HepG2 (cell line): ENCODE measurements around the gene TANGO2. TPM values are rescaled to one million over a fixed set of nuclear protein-coding genes. Genes with fewer than 3 reads are reported as not detected.

Source experiments
- MAF1 ChIP-seq: sonication (generic); formaldehyde crosslinking; IDR thresholded peaks from 2 replicates; pipeline ENCODE4 v1.5.0; 2020; ENCODE audit warnings: missing genetic modification reagents, borderline replicate concordance
- NFE2L2 ChIP-seq: fragments of 150-350 bp; IDR thresholded peaks from 2 replicates; pipeline ENCODE4 v1.6.1; 2014; ENCODE audit warnings: low read length
- PPARG ChIP-seq: conservative IDR thresholded peaks from 2 replicates; pipeline ENCODE4 v1.6.1; 2016; ENCODE audit warnings: missing biosample characterization, missing genetic modification reagents
- RBM39 ChIP-seq: fragments of 200-400 bp; formaldehyde crosslinking; IDR thresholded peaks from one replicate; pipeline ENCODE4 v1.6.1; 2018; ENCODE audit warnings: antibody characterized with exemption, mild to moderate bottlenecking, low read depth, low read length; ENCODE audit not compliant: poor library complexity, severe bottlenecking
- SAFB2 ChIP-seq: sonication (generic); formaldehyde crosslinking; IDR thresholded peaks from 2 replicates; pipeline ENCODE4 v1.5.1; 2020; ENCODE audit warnings: missing genetic modification reagents, low read depth, mild to moderate bottlenecking, borderline replicate concordance
- SMAD9 ChIP-seq: sonication (generic); formaldehyde crosslinking; IDR thresholded peaks from 2 replicates; pipeline ENCODE4 v1.5.1; 2020; ENCODE audit warnings: mild to moderate bottlenecking, missing genetic modification reagents
- SOX6 ChIP-seq, 2 experiments: fragments of 450-650 bp in 1 of 2; sonication (generic) in 1 of 2; formaldehyde crosslinking in 1 of 2; IDR thresholded peaks; 2 replicates each; pipeline versions ENCODE4 v1.4.0 to v1.6.1; 2017 to 2020; ENCODE audit warnings: antibody characterized with exemption in 1 of 2, mild to moderate bottlenecking in 1 of 2, missing genetic modification reagents in 1 of 2
- THAP11 ChIP-seq: IDR thresholded peaks from 2 replicates; pipeline ENCODE4 v1.6.1; 2016; ENCODE audit warnings: missing biosample characterization, missing genetic modification reagents
- ZMYM4 ChIP-seq: sonication (generic); formaldehyde crosslinking; IDR thresholded peaks from 2 replicates; pipeline ENCODE4 v1.8.1; 2023; ENCODE audit warnings: mild to moderate bottlenecking, missing genetic modification reagents
- ZNF343 ChIP-seq: sonication (generic); formaldehyde crosslinking; IDR thresholded peaks from 2 replicates; pipeline ENCODE4 v1.4.0; 2020; ENCODE audit warnings: mild to moderate bottlenecking, missing genetic modification reagents
- ZNF781 ChIP-seq: sonication (generic); formaldehyde crosslinking; IDR thresholded peaks from 2 replicates; pipeline ENCODE4 v1.5.1; 2020; ENCODE audit warnings: borderline replicate concordance, mild to moderate bottlenecking, missing genetic modification reagents; ENCODE audit errors: not compliant biosample characterization
- ZSCAN21 ChIP-seq: sonication (generic); formaldehyde crosslinking; IDR thresholded peaks from 2 replicates; pipeline ENCODE4 v1.8.0; 2022; ENCODE audit warnings: mild to moderate bottlenecking, missing genetic modification reagents, moderate library complexity, borderline replicate concordance
- polyA plus RNA-seq, 8 experiments: library from polyadenylated mRNA; depleted of rRNA in 3 of 8; stranded (reverse) in 7 of 8; unstranded in 1 of 8; fragments of >200 nt; fragmentation: Illumina TruSeq in 4 of 8; extraction: Trizol in 4 of 8; gene quantifications; 2 replicates each; pipeline versions ENCODE4 v1.2.1 to v1.2.3, GENCODE V29; 2011 to 2016; ENCODE audit warnings: low read depth in 4 of 8, missing spikeins in 1 of 8, mixed read lengths in 1 of 8; ENCODE audit not compliant: insufficient read depth in 1 of 8
- total RNA-seq, 5 experiments: library from RNA; depleted of rRNA; stranded (reverse); fragments of >200 nt; fragmentation: Illumina TruSeq; extraction: Trizol; gene quantifications; 2 replicates each; pipeline ENCODE4 v1.2.3, GENCODE V29; 2016; ENCODE audit warnings: low read depth in 1 of 5
- TF ChIP-seq, protein P1 (sequence below): sonication (generic); formaldehyde crosslinking; IDR thresholded peaks from 2 replicates; pipeline ENCODE4 v1.9.0; 2022; ENCODE audit warnings: missing genetic modification reagents, mild to moderate bottlenecking, borderline replicate concordance
- TF ChIP-seq, protein P2 (sequence below): sonication (generic); formaldehyde crosslinking; IDR thresholded peaks from 2 replicates; pipeline ENCODE4; 2020; ENCODE audit warnings: missing genetic modification reagents, mild to moderate bottlenecking, borderline replicate concordance
- TF ChIP-seq, protein P3 (sequence below): sonication (generic); formaldehyde crosslinking; IDR thresholded peaks from 2 replicates; pipeline ENCODE4 v1.9.0; 2022; ENCODE audit warnings: low read depth, missing genetic modification reagents
- TF ChIP-seq, protein P4 (sequence below): sonication (generic); formaldehyde crosslinking; IDR thresholded peaks from 2 replicates; pipeline ENCODE4 v1.5.0; 2020; ENCODE audit warnings: missing genetic modification reagents

Gene TANGO2
- total and polyA plus RNA-seq, 2 of the 13 experiments (the other 11 are each of a cell fraction or from before 2014, with no cell fraction given) = 12.9 to 14.8 TPM

DNA sequence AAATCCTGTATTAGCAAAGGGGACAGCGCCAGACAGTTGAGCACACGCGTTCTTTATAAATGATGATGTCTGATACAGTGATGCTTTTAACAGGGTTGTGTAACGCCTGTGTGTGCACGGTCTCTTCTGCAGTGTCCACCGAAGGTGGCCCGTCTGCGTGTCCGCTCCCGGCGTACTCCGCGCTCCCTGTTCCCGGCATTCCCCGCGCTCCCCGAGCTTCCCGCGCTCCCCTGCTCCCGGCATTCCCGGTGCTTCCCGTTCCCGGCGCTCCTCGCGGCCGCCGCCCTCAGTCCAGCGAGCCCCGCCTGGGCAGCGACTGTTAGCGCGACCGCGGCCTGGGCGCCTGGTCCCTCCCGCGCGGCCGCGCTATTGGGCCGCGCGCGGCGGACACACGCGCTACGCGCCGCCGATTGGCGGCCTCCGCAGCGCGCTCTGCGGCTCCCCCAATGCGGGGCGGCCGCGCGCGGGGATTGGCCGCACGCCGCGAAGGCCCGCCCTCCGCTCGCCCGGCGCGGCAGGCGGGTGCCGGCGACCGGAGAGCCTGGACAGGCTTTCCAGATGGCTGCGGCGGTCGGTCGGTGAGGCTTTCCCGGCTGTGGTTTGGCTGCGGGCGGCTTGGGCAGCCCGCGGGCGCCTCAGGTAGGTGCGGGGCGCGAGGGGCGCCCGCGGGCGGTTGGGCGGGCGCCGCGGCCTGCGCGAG, 59.0 kb downstream of the TANGO2 start, which contains the start of gene DGCR8 (continued):
- TF ChIP-seq SMAD9 (peak; percentile 30; the same call in 1 of the 2 replicates), ZNF781 (CRISPR knock-in tag) (peak; percentile 48), ZSCAN21 (peak; percentile 85; the same call in 1 of the 2 replicates), MAF1 (CRISPR knock-in tag) (peak; percentile 69; the same call in 1 of the 2 replicates), SOX6 (IDR thresholded peaks at IDR 0.05) (no peak), SOX6 (CRISPR knock-in tag; IDR thresholded peaks at IDR 0.05) (peak; percentile 56; the same call in 1 of the 2 replicates), PPARG (CRISPR knock-in tag) (peak; percentile 54; the same call in 1 of the 2 replicates), SAFB2 (0 out of 2 replicates have a peak, but pooled peaks have one; percentile 55), RBM39 (no peak), NFE2L2 (no peak), ZNF343 (peak; percentile 76; the same call in 1 of the 2 replicates), ZMYM4 (CRISPR knock-in tag) (0 out of 2 replicates have a peak, but pooled peaks have one; percentile 14), THAP11 (peak; percentile 93)
- TF ChIP-seq, protein P1, sequence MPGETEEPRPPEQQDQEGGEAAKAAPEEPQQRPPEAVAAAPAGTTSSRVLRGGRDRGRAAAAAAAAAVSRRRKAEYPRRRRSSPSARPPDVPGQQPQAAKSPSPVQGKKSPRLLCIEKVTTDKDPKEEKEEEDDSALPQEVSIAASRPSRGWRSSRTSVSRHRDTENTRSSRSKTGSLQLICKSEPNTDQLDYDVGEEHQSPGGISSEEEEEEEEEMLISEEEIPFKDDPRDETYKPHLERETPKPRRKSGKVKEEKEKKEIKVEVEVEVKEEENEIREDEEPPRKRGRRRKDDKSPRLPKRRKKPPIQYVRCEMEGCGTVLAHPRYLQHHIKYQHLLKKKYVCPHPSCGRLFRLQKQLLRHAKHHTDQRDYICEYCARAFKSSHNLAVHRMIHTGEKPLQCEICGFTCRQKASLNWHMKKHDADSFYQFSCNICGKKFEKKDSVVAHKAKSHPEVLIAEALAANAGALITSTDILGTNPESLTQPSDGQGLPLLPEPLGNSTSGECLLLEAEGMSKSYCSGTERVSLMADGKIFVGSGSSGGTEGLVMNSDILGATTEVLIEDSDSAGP (CRISPR knock-in tag) = peak; percentile 66
- TF ChIP-seq, protein P2, sequence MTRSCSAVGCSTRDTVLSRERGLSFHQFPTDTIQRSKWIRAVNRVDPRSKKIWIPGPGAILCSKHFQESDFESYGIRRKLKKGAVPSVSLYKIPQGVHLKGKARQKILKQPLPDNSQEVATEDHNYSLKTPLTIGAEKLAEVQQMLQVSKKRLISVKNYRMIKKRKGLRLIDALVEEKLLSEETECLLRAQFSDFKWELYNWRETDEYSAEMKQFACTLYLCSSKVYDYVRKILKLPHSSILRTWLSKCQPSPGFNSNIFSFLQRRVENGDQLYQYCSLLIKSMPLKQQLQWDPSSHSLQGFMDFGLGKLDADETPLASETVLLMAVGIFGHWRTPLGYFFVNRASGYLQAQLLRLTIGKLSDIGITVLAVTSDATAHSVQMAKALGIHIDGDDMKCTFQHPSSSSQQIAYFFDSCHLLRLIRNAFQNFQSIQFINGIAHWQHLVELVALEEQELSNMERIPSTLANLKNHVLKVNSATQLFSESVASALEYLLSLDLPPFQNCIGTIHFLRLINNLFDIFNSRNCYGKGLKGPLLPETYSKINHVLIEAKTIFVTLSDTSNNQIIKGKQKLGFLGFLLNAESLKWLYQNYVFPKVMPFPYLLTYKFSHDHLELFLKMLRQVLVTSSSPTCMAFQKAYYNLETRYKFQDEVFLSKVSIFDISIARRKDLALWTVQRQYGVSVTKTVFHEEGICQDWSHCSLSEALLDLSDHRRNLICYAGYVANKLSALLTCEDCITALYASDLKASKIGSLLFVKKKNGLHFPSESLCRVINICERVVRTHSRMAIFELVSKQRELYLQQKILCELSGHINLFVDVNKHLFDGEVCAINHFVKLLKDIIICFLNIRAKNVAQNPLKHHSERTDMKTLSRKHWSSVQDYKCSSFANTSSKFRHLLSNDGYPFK (CRISPR knock-in tag) = peak; percentile 62; the same call in 1 of the 2 replicates
- TF ChIP-seq, protein P3, sequence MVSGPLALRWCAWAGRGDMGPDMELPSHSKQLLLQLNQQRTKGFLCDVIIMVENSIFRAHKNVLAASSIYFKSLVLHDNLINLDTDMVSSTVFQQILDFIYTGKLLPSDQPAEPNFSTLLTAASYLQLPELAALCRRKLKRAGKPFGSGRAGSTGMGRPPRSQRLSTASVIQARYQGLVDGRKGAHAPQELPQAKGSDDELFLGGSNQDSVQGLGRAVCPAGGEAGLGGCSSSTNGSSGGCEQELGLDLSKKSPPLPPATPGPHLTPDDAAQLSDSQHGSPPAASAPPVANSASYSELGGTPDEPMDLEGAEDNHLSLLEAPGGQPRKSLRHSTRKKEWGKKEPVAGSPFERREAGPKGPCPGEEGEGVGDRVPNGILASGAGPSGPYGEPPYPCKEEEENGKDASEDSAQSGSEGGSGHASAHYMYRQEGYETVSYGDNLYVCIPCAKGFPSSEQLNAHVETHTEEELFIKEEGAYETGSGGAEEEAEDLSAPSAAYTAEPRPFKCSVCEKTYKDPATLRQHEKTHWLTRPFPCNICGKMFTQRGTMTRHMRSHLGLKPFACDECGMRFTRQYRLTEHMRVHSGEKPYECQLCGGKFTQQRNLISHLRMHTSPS (CRISPR knock-in tag) = no peak
- TF ChIP-seq, protein P4, sequence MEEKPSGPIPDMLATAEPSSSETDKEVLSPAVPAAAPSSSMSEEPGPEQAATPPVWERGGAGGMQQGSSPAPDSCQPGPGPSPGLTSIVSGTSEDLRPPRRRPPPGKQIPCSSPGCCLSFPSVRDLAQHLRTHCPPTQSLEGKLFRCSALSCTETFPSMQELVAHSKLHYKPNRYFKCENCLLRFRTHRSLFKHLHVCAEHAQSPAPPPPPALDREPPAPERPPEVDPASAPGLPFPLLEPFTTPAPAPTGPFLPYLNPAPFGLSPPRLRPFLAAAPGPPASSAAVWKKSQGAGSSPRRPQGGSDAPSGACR (CRISPR knock-in tag) = no peak
